ENCODE results near the gene PLPPR2.

DNA sequence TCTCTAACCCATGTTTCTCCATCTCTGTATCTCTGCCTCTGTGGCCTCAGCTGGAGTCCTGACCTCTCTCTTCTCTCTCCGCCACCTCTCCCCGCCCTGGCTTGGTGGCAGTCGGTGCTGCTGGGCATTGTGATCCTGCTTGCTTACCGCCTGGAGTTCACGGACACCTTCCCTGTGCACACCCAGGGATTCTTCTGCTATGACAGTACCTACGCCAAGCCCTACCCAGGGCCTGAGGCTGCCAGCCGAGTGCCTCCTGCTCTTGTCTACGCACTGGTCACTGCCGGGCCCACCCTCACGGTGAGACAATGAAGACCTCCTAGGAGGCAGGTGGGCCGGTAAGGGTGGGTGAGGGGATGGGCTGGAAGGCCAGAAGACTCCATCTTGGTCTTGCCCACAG lies 4.2 kb downstream of the PLPPR2 start:
- TF ChIP-seq, protein P1, sequence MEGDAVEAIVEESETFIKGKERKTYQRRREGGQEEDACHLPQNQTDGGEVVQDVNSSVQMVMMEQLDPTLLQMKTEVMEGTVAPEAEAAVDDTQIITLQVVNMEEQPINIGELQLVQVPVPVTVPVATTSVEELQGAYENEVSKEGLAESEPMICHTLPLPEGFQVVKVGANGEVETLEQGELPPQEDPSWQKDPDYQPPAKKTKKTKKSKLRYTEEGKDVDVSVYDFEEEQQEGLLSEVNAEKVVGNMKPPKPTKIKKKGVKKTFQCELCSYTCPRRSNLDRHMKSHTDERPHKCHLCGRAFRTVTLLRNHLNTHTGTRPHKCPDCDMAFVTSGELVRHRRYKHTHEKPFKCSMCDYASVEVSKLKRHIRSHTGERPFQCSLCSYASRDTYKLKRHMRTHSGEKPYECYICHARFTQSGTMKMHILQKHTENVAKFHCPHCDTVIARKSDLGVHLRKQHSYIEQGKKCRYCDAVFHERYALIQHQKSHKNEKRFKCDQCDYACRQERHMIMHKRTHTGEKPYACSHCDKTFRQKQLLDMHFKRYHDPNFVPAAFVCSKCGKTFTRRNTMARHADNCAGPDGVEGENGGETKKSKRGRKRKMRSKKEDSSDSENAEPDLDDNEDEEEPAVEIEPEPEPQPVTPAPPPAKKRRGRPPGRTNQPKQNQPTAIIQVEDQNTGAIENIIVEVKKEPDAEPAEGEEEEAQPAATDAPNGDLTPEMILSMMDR (conservative IDR thresholded peaks at IDR 0.05; ENCODE audit: low read length), result no peak
- no peak for TF ChIP-seq EZH2phosphoT487 (IDR thresholded peaks at IDR 0.05; ENCODE audit: borderline replicate concordance)

Measured in Loucy (cell line).